ENCODE measurements around the gene NNAT.
"Not testable (repeated sequence)": the region's sequence is repeated elsewhere in the genome, so short reads cannot be mapped to it uniquely, and the experiment has no call there.

NNAT gene

GRCh38 chr20:37538003-37538402, 17.0 kb downstream of the NNAT start:
- Histone ChIP-seq H3K36me3 (replicated peaks in 1 of 2; ENCODE audit: control insufficient read depth in 2 of 2, insufficient read depth in 2 of 2, low read length in 2 of 2) (no peaks in the 10 kb centered on the region), H2AK5ac (ENCODE audit: low read depth, low read length) (no peak overlapping the region), H3K79me1 (ENCODE audit: low read depth, low read length) (no peaks in the 10 kb centered on the region), H3K27ac (replicated peaks; ENCODE audit: low read length) (no peak overlapping the region), H4K8ac (ENCODE audit: low read depth, low read length) (no peak overlapping the region), H3K4me2 (ENCODE audit: insufficient read depth, low read length, poor library complexity, severe bottlenecking) (no peak overlapping the region), H4K91ac (ENCODE audit: low read depth, low read length, poor library complexity) (no peak overlapping the region), H3K14ac (ENCODE audit: low read length) (no peak overlapping the region), H3K4me1 (ENCODE audit: control insufficient read depth in 2 of 2, insufficient read depth in 1 of 2, low read depth in 1 of 2, low read length in 2 of 2) (peaks cover 2 to 9% of the 10 kb centered on the region in 2 donors), H3K27me3 (ENCODE audit: control insufficient read depth in 3 of 3, insufficient read depth in 3 of 3, low read depth in 1 of 3, low read length in 3 of 3) (peaks cover 0 to 3% (median 0%) of the 10 kb centered on the region in 3 experiments), H3K4ac (ENCODE audit: low read length) (no peak overlapping the region), H2AFZ (ENCODE audit: low read length) (no peak overlapping the region), H3K9ac (ENCODE audit: low read depth, low read length, poor library complexity) (no peak overlapping the region), H3K4me3 (ENCODE audit: low read length in 2 of 2) (no peak overlapping the region), H3K18ac (ENCODE audit: low read length) (no peak overlapping the region), H3K23ac (ENCODE audit: low read depth, low read length, poor library complexity) (no peak overlapping the region), H2BK120ac (ENCODE audit: low read depth, low read length) (no peak overlapping the region), H2BK15ac (ENCODE audit: low read length) (no peak overlapping the region), H3K9me3 (replicated peaks in 1 of 2; ENCODE audit: control insufficient read depth in 2 of 2, insufficient read depth in 1 of 2, low read depth in 1 of 2, low read length in 2 of 2) (no peaks in the 10 kb centered on the region), H2BK12ac (ENCODE audit: low read length) (no peak overlapping the region), H2BK5ac (ENCODE audit: low read length) (no peak overlapping the region)
- no peak for DNase-seq (ENCODE audit: low spot score)
- no CpG with 5 or more reads among the region's 5 CpGs for WGBS, 2 donors (ENCODE audit: extremely low coverage in 2 of 2, insufficient read length in 2 of 2, insufficient replicate concordance in 1 of 2)

- H2BK5ac ChIP-seq (ENCODE audit: low read length), result no peak overlapping the region
- H3K27ac ChIP-seq (replicated peaks; ENCODE audit: low read length), result no peak overlapping the region
- H3K36me3 ChIP-seq (replicated peaks in 1 of 2; ENCODE audit: control insufficient read depth in 2 of 2, insufficient read depth in 2 of 2, low read length in 2 of 2), result no peaks in the 10 kb centered on the region
- H3K4me1 ChIP-seq (ENCODE audit: control insufficient read depth in 2 of 2, insufficient read depth in 1 of 2, low read depth in 1 of 2, low read length in 2 of 2), result peaks cover 0 to 7% of the 10 kb centered on the region in 2 donors
- no peak overlapping the region for H4K91ac ChIP-seq (ENCODE audit: low read depth, low read length, poor library complexity)
- H3K18ac ChIP-seq (ENCODE audit: low read length), result no peak overlapping the region
- H3K27me3 ChIP-seq (ENCODE audit: control insufficient read depth in 3 of 3, insufficient read depth in 3 of 3, low read depth in 1 of 3, low read length in 3 of 3), result peaks cover 0 to 3% (median 0%) of the 10 kb centered on the region in 3 experiments
- no peak overlapping the region for H3K4me3 ChIP-seq (ENCODE audit: low read length in 2 of 2)
- no peak overlapping the region for H3K4me2 ChIP-seq (ENCODE audit: insufficient read depth, low read length, poor library complexity, severe bottlenecking)
- no peaks in the 10 kb centered on the region for H3K79me1 ChIP-seq (ENCODE audit: low read depth, low read length)
- no peak overlapping the region for H3K14ac ChIP-seq (ENCODE audit: low read length)
- no peak overlapping the region for H2BK15ac ChIP-seq (ENCODE audit: low read length)
- H2BK12ac ChIP-seq (ENCODE audit: low read length), result no peak overlapping the region
- no peak overlapping the region for H2AK5ac ChIP-seq (ENCODE audit: low read depth, low read length)
- H2BK120ac ChIP-seq (ENCODE audit: low read depth, low read length), result no peak overlapping the region
- no peak overlapping the region for H4K8ac ChIP-seq (ENCODE audit: low read depth, low read length)
- DNase-seq (ENCODE audit: low spot score), result no peak
- WGBS, 2 donors (ENCODE audit: extremely low coverage in 2 of 2, insufficient read length in 2 of 2, insufficient replicate concordance in 1 of 2), result no CpG with 5 or more reads among the region's 4 CpGs
- H3K4ac ChIP-seq (ENCODE audit: low read length), result no peak overlapping the region
- no peak overlapping the region for H3K9ac ChIP-seq (ENCODE audit: low read depth, low read length, poor library complexity)
- H3K9me3 ChIP-seq (replicated peaks in 1 of 2; ENCODE audit: control insufficient read depth in 2 of 2, insufficient read depth in 1 of 2, low read depth in 1 of 2, low read length in 2 of 2), result no peaks in the 10 kb centered on the region
- H3K23ac ChIP-seq (ENCODE audit: low read depth, low read length, poor library complexity), result no peak overlapping the region
- H2AFZ ChIP-seq (ENCODE audit: low read length), result no peak overlapping the region
Observed at GRCh38 chr20:37539424-37539823, 18.4 kb downstream of the NNAT start.

GRCh38 chr20:37540001-37540400, 19.0 kb downstream of the NNAT start:
- H2BK15ac ChIP-seq (ENCODE audit: low read length), result no peak overlapping the region
- peaks cover 0 to 7% of the 10 kb centered on the region in 2 donors for H3K4me1 ChIP-seq (ENCODE audit: control insufficient read depth in 2 of 2, insufficient read depth in 1 of 2, low read depth in 1 of 2, low read length in 2 of 2)
- WGBS, 2 donors (ENCODE audit: extremely low coverage in 2 of 2, insufficient read length in 2 of 2, insufficient replicate concordance in 1 of 2), result no CpG with 5 or more reads among the region's 5 CpGs
- H3K14ac ChIP-seq (ENCODE audit: low read length), result no peak overlapping the region
- H3K36me3 ChIP-seq (replicated peaks in 1 of 2; ENCODE audit: control insufficient read depth in 2 of 2, insufficient read depth in 2 of 2, low read length in 2 of 2), result no peaks in the 10 kb centered on the region
- H2BK5ac ChIP-seq (ENCODE audit: low read length), result no peak overlapping the region
- peaks cover 0 to 6% (median 0%) of the 10 kb centered on the region in 3 experiments for H3K27me3 ChIP-seq (ENCODE audit: control insufficient read depth in 3 of 3, insufficient read depth in 3 of 3, low read depth in 1 of 3, low read length in 3 of 3)
- H3K9ac ChIP-seq (ENCODE audit: low read depth, low read length, poor library complexity), result no peak overlapping the region
- DNase-seq (ENCODE audit: low spot score), result no peak
- no peaks in the 10 kb centered on the region for H3K79me1 ChIP-seq (ENCODE audit: low read depth, low read length)
- no peaks in the 10 kb centered on the region for H3K9me3 ChIP-seq (replicated peaks in 1 of 2; ENCODE audit: control insufficient read depth in 2 of 2, insufficient read depth in 1 of 2, low read depth in 1 of 2, low read length in 2 of 2)
- no peak overlapping the region for H3K4me3 ChIP-seq (ENCODE audit: low read length in 2 of 2)
- no peak overlapping the region for H2BK12ac ChIP-seq (ENCODE audit: low read length)
- H3K4me2 ChIP-seq (ENCODE audit: insufficient read depth, low read length, poor library complexity, severe bottlenecking), result no peak overlapping the region
- no peak overlapping the region for H2AK5ac ChIP-seq (ENCODE audit: low read depth, low read length)
- H2AFZ ChIP-seq (ENCODE audit: low read length), result no peak overlapping the region
- no peak overlapping the region for H3K18ac ChIP-seq (ENCODE audit: low read length)
- no peak overlapping the region for H3K27ac ChIP-seq (replicated peaks; ENCODE audit: low read length)
- H4K8ac ChIP-seq (ENCODE audit: low read depth, low read length), result no peak overlapping the region
- no peak overlapping the region for H3K4ac ChIP-seq (ENCODE audit: low read length)
- no peak overlapping the region for H4K91ac ChIP-seq (ENCODE audit: low read depth, low read length, poor library complexity)
- no peak overlapping the region for H3K23ac ChIP-seq (ENCODE audit: low read depth, low read length, poor library complexity)
- no peak overlapping the region for H2BK120ac ChIP-seq (ENCODE audit: low read depth, low read length)

- not testable (repeated sequence) for H3K79me1 ChIP-seq (ENCODE audit: low read depth, low read length); H3K4ac ChIP-seq (ENCODE audit: low read length); H2BK12ac ChIP-seq (ENCODE audit: low read length); H3K9ac ChIP-seq (ENCODE audit: low read depth, low read length, poor library complexity); H2AFZ ChIP-seq (ENCODE audit: low read length); H3K18ac ChIP-seq (ENCODE audit: low read length); H4K8ac ChIP-seq (ENCODE audit: low read depth, low read length); H3K14ac ChIP-seq (ENCODE audit: low read length); H3K27me3 ChIP-seq (ENCODE audit: control insufficient read depth in 3 of 3, insufficient read depth in 3 of 3, low read depth in 1 of 3, low read length in 3 of 3); H3K4me2 ChIP-seq (ENCODE audit: insufficient read depth, low read length, poor library complexity, severe bottlenecking); H2AK5ac ChIP-seq (ENCODE audit: low read depth, low read length); H2BK15ac ChIP-seq (ENCODE audit: low read length); H3K4me3 ChIP-seq (ENCODE audit: low read length in 2 of 2); H3K36me3 ChIP-seq (replicated peaks in 1 of 2; ENCODE audit: control insufficient read depth in 2 of 2, insufficient read depth in 2 of 2, low read length in 2 of 2); DNase-seq (ENCODE audit: low spot score); H4K91ac ChIP-seq (ENCODE audit: low read depth, low read length, poor library complexity); H3K9me3 ChIP-seq (replicated peaks in 1 of 2; ENCODE audit: control insufficient read depth in 2 of 2, insufficient read depth in 1 of 2, low read depth in 1 of 2, low read length in 2 of 2); H3K23ac ChIP-seq (ENCODE audit: low read depth, low read length, poor library complexity); H3K27ac ChIP-seq (replicated peaks; ENCODE audit: low read length); H2BK120ac ChIP-seq (ENCODE audit: low read depth, low read length); H3K4me1 ChIP-seq (ENCODE audit: control insufficient read depth in 2 of 2, insufficient read depth in 1 of 2, low read depth in 1 of 2, low read length in 2 of 2); H2BK5ac ChIP-seq (ENCODE audit: low read length)
- no CpG with 5 or more reads among the region's 1 CpG for WGBS, 2 donors (ENCODE audit: extremely low coverage in 2 of 2, insufficient read length in 2 of 2, insufficient replicate concordance in 1 of 2)
Observed at GRCh38 chr20:37540838-37541237, 19.8 kb downstream of the NNAT start.

Measured in neuronal stem cell (in vitro differentiated cells).